Activated T-cell treated with anti-CD3 and anti-CD28 coated beads for 48 hours (primary cell): Measurements from ENCODE around the gene PLPP1.

Source experiments
- DNase-seq: peaks from one replicate; pipeline ENCODE4 v3.0.0-alpha.2; 2020; ENCODE audit warnings: low read depth

Gene PLPP1

DNA sequence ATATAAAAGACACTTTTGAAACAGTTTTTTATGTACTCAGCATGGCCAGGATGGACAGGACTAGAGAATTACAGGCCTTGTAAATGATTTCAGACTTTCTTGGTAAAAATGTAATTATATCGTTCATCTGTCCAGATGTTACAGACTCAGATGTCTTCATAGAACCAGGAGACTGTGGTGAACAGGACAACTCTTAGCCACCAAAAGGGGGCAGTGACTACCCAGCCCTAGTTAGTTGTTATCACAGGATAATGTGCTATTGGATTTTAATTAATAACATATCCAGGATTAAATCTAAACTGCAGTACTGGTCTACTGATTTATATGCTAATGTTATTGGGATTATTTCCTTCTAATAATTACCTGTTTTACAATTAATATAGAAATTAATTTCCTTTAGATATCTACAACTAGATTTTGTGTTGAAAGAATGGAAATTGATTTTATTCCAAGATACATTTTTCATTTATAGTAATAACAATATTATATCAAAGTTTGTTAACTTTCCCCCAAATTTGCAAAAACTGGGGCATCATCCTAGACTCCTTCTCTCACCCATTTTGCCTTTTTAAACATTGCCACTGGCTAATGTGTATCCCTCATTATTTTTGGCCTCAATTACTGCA, 127.6 kb downstream of the PLPP1 start:
- DNase-seq, result no peak

DNA sequence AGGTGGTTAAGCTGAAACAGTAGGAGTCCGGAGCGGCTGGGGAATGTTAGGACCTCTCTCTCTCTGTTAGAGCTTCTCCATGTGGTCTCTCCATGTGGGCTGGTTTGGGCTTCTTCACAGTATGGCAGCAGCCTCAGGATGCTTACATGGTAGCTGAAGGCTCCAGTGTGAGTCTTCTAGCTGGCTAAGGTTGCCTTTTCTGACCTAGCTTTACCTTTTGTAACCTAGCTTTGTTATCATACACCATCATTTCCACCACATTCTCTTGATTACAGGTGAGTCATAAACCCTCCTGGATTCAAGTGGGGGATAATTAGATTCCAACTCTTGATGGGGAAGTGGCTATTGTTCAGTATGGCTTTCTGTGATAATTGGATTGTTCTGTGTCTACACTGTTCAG, 128.5 kb downstream of the PLPP1 start:
- no peak for DNase-seq

DNA sequence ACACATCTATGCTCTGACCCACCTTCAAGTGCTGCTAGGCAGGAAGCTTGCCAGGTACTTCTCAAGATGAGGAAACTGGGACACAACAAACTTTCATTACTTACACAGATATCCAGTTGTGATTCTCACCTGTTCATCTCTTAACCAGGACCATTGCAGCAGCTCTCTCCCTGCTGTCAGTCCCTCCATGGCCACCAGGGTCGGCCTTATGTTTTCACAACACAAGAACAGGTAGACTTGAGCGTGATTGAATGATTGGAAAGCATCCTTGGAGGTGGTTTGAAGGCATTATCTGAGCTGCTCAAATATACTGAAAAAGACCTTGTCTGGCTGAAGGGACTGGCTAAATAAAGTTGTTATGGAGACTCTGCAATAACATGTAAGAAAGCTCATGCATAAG, 132.6 kb downstream of the PLPP1 start:
- no peak for DNase-seq

DNA sequence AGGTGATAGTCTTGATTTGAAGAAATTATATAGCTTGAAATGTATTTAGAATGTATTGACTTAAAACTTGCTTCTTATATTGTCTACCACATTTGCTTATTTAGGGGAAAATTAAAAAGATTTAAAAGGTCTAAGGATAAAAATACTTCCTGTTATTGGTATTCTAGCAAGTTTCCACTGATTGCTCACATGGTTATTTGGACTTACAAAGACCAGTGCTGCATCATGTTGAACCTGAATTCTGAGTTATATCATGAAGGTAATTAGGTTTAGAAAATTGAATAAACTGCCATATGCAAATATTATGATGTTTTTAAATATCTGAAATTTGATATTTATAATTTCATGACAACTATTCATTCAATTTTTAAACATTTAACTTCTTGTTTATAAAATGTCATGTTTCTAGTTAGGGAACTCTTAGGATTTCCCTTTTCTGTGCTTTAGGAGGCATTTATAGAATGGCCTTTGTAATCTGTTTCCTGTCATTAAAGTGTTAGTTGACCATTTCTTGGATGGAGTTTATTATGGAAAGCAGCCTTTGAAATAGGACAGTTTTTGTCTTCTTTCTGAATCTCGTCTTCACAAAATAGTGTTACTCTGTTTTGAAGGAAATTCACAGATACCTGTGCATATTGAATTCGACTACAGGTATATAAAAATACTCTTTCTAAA, 141.1 kb downstream of the PLPP1 start:
- DNase-seq, result no peak

DNA sequence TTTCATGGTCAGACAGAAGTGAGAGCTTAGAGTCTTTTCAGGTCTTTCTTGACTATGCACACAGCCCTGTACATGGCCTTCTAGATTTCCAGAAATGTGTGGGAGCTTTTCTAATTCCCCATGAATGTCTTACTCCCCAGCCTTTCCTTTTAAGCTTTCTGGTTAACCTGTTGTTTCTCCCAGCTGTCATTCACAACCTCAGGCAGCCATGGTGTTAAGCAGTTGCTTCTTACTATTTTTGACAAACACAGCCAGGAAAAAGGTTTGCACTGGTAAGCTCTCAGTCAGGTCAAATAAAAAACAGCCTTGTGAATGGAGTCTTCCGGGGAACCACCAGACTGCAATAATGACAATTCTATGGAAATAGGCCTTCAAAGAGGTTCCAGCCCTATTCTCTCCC, 142.1 kb downstream of the PLPP1 start:
- DNase-seq, result no peak

DNA sequence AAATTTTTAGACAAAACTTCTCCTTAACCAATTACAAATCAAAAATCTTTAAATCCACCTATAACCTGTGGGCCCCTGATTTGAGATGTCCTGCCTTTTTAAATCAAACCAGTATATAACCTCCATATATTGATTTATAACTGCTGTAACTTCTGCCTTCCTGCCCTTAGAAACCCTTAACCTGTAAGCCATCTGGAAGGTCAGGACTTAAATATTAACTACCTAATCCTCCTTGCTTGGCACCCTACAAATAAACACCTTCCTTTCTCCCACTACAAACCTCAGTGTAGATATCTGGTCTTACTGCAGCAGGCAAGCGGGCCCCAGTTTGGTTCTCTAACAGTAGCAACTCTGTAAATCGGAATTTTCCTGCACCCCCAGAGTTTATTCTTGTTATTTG, 143.1 kb downstream of the PLPP1 start:
- DNase-seq, result no peak

DNA sequence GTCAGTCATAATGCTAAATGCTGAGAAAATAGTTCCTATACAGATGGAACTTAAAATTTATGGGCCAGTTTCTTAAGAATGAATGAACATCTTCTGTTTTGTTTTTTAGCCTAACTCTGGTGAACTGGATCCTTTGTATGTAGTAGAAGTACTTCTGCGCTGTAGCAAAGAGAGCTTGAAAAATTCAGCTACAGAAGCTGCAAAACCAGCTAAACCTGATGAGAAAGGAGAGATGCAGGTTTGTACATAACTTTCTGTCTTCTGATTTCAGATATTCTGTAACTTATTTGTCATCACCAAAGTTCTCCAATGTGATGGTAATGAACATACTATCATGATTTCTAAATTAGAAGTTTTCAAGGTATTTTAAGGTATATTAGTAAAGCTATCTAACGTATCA, 146.9 kb downstream of the PLPP1 start:
- no peak for DNase-seq

DNA sequence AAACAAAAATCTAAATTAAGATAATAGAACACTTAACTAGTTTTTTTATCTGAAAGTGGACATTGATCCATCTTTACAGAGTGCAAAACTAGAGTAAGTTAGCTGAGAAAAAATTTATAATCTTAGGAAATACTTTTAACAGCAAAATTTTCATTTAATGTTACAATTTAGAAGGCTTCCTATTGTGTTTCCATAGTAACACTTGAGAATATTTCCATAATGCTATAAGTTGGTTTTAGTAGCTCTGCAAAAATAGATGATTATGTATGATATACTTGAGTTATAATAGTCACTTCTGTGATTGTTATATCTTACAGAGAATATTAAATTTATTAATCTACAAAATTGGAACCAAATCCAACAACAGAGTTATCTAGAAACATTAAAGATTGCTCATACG, 148.4 kb downstream of the PLPP1 start:
- no peak for DNase-seq

DNA sequence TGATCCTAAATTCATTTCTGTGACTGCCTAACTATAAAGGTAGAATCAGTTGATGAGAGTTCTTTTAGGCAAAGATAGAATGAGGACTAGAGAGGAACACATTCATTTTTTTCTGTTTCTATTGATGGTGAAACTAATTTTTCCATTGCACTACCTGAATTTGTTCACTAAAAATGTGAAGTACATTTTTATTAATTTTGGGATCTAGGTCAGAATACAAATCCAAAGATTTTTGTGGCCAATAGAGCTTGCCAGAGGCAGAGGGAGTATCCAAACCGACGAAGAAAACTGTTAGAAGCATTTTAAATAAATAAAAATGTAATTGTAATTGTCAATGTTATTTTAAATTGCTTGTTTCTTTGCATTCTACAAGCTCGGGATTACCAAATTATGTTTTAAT, 148.9 kb downstream of the PLPP1 start:
- no peak for DNase-seq

DNA sequence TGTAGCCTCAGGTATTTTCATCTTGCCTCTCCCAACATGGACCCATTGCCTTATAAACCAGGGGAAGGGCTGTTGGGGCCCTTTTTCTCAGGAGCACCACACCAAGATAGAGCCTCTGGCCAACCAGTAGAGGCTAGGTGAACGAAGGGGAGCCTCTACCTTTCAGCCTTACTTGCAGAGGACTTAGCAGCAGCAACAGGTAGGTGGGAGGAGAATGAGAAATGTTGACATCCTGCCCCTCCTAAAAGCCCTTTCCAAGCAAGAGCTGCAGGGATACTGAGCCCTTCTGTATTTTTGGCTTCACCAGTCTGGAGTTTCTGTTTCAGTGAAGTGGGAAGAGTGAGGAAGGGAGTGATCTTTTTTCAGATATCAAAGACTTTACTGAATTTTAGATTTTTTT, 149.5 kb downstream of the PLPP1 start:
- no peak for DNase-seq

DNA sequence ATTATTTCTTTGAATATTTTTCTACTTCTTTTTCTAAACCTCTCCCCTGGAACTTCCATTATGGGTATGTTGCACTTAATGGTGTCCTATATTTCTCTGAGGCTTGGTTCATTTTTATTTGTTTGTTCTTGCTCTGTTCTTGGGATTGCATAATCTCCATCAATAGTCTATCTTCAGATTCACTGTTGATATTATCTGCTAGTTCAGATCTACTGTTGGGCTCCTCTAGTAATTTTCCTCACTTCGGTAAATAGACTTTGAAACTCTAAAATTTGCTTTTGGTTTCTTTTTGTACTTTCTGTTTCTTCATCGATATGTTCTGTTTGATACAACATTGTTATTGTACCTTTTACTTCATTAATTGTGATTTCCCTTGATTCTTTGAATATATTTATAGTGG, 150.7 kb downstream of the PLPP1 start:
- no peak for DNase-seq

DNA sequence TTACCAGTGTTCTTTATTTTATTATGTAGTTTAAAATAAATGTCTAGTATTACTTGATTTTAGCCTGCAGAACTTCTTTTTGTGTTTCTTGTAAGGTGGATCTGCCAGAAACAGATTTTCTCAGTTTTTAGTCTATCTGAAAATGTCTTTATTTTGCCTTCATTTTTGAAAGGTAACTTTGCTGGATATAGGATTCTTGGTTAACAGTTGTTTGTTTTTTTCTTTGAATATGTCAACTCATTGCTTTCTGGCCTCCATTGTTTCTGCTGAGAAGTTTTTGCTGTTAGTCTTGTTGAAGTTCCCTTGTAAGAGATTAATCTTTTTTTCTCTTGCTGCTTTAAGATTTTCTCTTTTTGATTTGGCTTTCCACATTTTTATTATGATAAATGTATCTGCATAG, 151.5 kb downstream of the PLPP1 start:
- DNase-seq, result no peak

DNA sequence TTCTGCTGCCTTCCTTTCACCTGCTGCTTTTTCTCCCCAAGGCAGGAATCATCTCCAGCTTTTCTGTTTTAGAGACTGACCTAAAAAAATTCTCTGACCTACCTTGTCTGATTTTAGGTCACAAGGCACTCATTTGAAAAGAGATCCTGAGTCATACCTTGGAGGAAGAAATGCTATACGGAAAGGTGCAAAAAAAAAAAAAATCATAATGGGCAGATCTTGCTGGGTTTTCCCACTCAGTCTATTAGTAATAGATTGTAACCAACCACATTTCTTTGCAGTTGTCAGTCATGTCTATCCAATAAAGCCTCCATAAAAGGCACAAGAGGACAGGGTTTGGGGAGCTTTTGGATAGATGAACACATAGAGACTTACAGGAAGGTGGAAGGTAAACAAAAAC, 157.0 kb downstream of the PLPP1 start:
- DNase-seq, result no peak
